Measurements from ENCODE around the gene SLC44A3.

DNA sequence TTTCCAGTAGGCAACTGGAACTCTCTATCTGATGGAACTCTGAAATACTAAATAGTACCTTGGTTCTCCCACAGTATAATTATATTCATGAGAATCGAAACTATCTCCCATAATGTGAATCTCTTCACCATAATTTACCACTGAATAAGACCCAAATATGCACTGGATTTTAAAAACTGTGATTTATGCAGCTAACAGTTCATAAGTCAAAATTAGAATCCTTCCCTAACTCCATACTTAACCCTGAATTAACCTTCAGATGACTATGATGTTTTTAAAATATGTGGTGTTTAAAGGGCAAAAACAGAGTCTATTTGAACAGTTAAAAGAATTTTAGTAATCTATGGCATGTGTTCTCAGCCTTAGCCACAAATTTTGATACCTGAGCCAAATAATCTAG lies 22.9 kb upstream of the SLC44A3 start:
- TF ChIP-seq RFX5 (IDR thresholded peaks at IDR 0.05; ENCODE audit: low read depth, low read length) (no peak), DNMT1 (IDR thresholded peaks at IDR 0.05) (no peak), POLR2A (conservative IDR thresholded peaks at IDR 0.05) (no peak), CBX2 (IDR thresholded peaks at IDR 0.05; ENCODE audit: insufficient read depth, low read length, poor library complexity, severe bottlenecking) (no peak)
- TF ChIP-seq, protein P1, sequence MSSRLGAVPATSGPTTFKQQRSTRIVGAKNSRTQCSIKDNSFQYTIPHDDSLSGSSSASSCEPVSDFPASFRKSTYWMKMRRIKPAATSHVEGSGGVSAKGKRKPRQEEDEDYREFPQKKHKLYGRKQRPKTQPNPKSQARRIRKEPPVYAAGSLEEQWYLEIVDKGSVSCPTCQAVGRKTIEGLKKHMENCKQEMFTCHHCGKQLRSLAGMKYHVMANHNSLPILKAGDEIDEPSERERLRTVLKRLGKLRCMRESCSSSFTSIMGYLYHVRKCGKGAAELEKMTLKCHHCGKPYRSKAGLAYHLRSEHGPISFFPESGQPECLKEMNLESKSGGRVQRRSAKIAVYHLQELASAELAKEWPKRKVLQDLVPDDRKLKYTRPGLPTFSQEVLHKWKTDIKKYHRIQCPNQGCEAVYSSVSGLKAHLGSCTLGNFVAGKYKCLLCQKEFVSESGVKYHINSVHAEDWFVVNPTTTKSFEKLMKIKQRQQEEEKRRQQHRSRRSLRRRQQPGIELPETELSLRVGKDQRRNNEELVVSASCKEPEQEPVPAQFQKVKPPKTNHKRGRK (tag; IDR thresholded peaks at IDR 0.05): no peak
- TF ChIP-seq, protein P2, sequence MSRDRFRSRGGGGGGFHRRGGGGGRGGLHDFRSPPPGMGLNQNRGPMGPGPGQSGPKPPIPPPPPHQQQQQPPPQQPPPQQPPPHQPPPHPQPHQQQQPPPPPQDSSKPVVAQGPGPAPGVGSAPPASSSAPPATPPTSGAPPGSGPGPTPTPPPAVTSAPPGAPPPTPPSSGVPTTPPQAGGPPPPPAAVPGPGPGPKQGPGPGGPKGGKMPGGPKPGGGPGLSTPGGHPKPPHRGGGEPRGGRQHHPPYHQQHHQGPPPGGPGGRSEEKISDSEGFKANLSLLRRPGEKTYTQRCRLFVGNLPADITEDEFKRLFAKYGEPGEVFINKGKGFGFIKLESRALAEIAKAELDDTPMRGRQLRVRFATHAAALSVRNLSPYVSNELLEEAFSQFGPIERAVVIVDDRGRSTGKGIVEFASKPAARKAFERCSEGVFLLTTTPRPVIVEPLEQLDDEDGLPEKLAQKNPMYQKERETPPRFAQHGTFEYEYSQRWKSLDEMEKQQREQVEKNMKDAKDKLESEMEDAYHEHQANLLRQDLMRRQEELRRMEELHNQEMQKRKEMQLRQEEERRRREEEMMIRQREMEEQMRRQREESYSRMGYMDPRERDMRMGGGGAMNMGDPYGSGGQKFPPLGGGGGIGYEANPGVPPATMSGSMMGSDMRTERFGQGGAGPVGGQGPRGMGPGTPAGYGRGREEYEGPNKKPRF (IDR thresholded peaks at IDR 0.05; ENCODE audit: low read depth, low read length): no peak
- TF ChIP-seq, protein P3, sequence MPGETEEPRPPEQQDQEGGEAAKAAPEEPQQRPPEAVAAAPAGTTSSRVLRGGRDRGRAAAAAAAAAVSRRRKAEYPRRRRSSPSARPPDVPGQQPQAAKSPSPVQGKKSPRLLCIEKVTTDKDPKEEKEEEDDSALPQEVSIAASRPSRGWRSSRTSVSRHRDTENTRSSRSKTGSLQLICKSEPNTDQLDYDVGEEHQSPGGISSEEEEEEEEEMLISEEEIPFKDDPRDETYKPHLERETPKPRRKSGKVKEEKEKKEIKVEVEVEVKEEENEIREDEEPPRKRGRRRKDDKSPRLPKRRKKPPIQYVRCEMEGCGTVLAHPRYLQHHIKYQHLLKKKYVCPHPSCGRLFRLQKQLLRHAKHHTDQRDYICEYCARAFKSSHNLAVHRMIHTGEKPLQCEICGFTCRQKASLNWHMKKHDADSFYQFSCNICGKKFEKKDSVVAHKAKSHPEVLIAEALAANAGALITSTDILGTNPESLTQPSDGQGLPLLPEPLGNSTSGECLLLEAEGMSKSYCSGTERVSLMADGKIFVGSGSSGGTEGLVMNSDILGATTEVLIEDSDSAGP (CRISPR knock-in tag; IDR thresholded peaks at IDR 0.05): no peak

Measured in K562 (cell line).